SK-N-SH (cell line): ENCODE data around the gene AGAP1. TPM values are rescaled to one million over a fixed set of nuclear protein-coding genes. Genes with fewer than 3 reads are reported as not detected.

ENCODE experiments used
- CTCF ChIA-PET: fragments of 300-600, 350-600 bp; formaldehyde crosslinking; extraction: SDS; loops from one replicate; lab custom pipeline; 2021; lab: Yijun Ruan, JAX
- POLR2A ChIA-PET: fragments of 350-600 bp; sonication (Branson Sonifier 250); formaldehyde crosslinking; extraction: SDS; loops from one replicate; lab custom pipeline; 2020; ENCODE audit warnings: antibody characterized with exemption, inconsistent platforms; lab: Yijun Ruan, JAX
- DNase-seq: peaks from one replicate; pipeline ENCODE4 v3.0.0; 2012
- H2AFZ ChIP-seq: fragments of 200-600 bp; sonication (generic); 2 replicates; pipeline ENCODE4 v1.8.1; 2016; ENCODE audit warnings: antibody characterized with exemption, mild to moderate bottlenecking, low read depth
- H3F3A ChIP-seq: fragments of 200-600 bp; sonication (generic); replicated peaks from 2 replicates; pipeline ENCODE3; 2016; ENCODE audit warnings: antibody characterized with exemption, mild to moderate bottlenecking; ENCODE audit not compliant: insufficient read depth
- H3K27ac ChIP-seq, 2 experiments: fragments of 200-500 bp in 1 of 2; fragments of 200-600 bp in 1 of 2; sonication (Bioruptor generic) in 1 of 2; sonication (generic), shearing (Covaris generic) in 1 of 2; 2 replicates each; pipeline versions ENCODE4 v1.5.1 to v1.6.1; 2014 to 2016; ENCODE audit warnings: low read depth in 2 of 2, inconsistent platforms in 1 of 2, low read length in 1 of 2, mild to moderate bottlenecking in 1 of 2, mixed read lengths in 1 of 2
- H3K27me3 ChIP-seq: fragments of 200-600 bp; sonication (generic), shearing (Covaris generic); 2 replicates; pipeline ENCODE4 v1.6.1; 2016; ENCODE audit warnings: mixed run types; ENCODE audit not compliant: insufficient read depth
- H3K36me3 ChIP-seq, 2 experiments: fragments of 200-500 bp in 1 of 2; fragments of 200-600 bp in 1 of 2; sonication (Bioruptor generic) in 1 of 2; sonication (generic) in 1 of 2; replicated peaks in 1 of 2; 2 replicates each; pipeline versions ENCODE3 to v1.5.1; 2014 to 2016; ENCODE audit warnings: low read length in 1 of 2, mild to moderate bottlenecking in 1 of 2; ENCODE audit not compliant: insufficient read depth in 2 of 2, control insufficient read depth in 1 of 2
- H3K4me1 ChIP-seq, 2 experiments: fragments of 200-500 bp in 1 of 2; fragments of 200-600 bp in 1 of 2; sonication (Bioruptor generic) in 1 of 2; sonication (generic), shearing (Covaris generic) in 1 of 2; 2 replicates each; pipeline versions ENCODE4 v1.5.1 to v1.6.1; 2014 to 2016; ENCODE audit warnings: low read depth in 1 of 2, low read length in 1 of 2, mixed run types in 1 of 2; ENCODE audit not compliant: insufficient read depth in 2 of 2, control insufficient read depth in 1 of 2
- H3K4me2 ChIP-seq: fragments of 200-600 bp; sonication (generic), shearing (Covaris generic); 2 replicates; pipeline ENCODE4 v1.6.1; 2017; ENCODE audit warnings: mixed run types
- H3K4me3 ChIP-seq, 2 experiments: fragments of 200-500 bp in 1 of 2; fragments of 200-600 bp in 1 of 2; sonication (Bioruptor generic) in 1 of 2; sonication (generic), shearing (Covaris generic) in 1 of 2; 2 replicates each; pipeline versions ENCODE4 v1.5.1 to v1.8.1; 2014 to 2016; ENCODE audit warnings: low read depth in 2 of 2, inconsistent platforms in 1 of 2, low read length in 1 of 2, mild to moderate bottlenecking in 1 of 2, mixed read lengths in 1 of 2, moderate library complexity in 1 of 2
- H3K79me2 ChIP-seq: fragments of 200-600 bp; sonication (generic); 2 replicates; pipeline ENCODE4 v1.8.1; 2017; ENCODE audit warnings: mild to moderate bottlenecking; ENCODE audit not compliant: insufficient read depth
- H3K9ac ChIP-seq: fragments of 200-600 bp; sonication (generic); 2 replicates; pipeline ENCODE4 v1.6.1; 2017; ENCODE audit warnings: mixed run types
- H3K9me2 ChIP-seq: fragments of 200-600 bp; sonication (generic); 2 replicates; pipeline ENCODE4 v1.6.1; 2017; ENCODE audit warnings: mixed run types
- H3K9me3 ChIP-seq: fragments of 200-600 bp; sonication (generic); 2 replicates; pipeline ENCODE4 v1.6.1; 2017; ENCODE audit warnings: mixed run types, mild to moderate bottlenecking, moderate library complexity
- H4K20me1 ChIP-seq: fragments of 200-600 bp; sonication (generic); 2 replicates; pipeline ENCODE4 v1.6.1; 2017; ENCODE audit warnings: mild to moderate bottlenecking, mixed run types; ENCODE audit not compliant: insufficient read depth
- CHD2 ChIP-seq: fragments of 150-350 bp; IDR thresholded peaks from 2 replicates; pipeline ENCODE4 v1.6.1; 2018; ENCODE audit warnings: low read length; ENCODE audit not compliant: partially characterized antibody
- ELF1 ChIP-seq: IDR thresholded peaks from 2 replicates; pipeline ENCODE4 v1.4.0; 2012
- FOSL2 ChIP-seq: IDR thresholded peaks from 2 replicates; pipeline ENCODE4 v1.4.0; 2012; ENCODE audit warnings: low read depth, mild to moderate bottlenecking, moderate library complexity, borderline replicate concordance
- NRF1 ChIP-seq: IDR thresholded peaks from 2 replicates; pipeline ENCODE4 v1.6.1; 2012; ENCODE audit warnings: low read depth, mild to moderate bottlenecking, low read length
- PBX3 ChIP-seq: IDR thresholded peaks from 2 replicates; pipeline ENCODE4; 2012
- POLR2AphosphoS5 ChIP-seq: IDR thresholded peaks from 2 replicates; pipeline ENCODE4 v1.6.1; 2012; ENCODE audit warnings: low read depth, low read length
- RAD21 ChIP-seq: IDR thresholded peaks from 2 replicates; pipeline ENCODE4 v1.6.1; 2012; ENCODE audit warnings: mild to moderate bottlenecking, low read length
- RCOR1 ChIP-seq: fragments of 150-350 bp; IDR thresholded peaks from 2 replicates; pipeline ENCODE4 v1.6.1; 2017; ENCODE audit warnings: antibody characterized with exemption, low read length
- REST ChIP-seq: IDR thresholded peaks from 2 replicates; pipeline ENCODE4 v1.6.1; 2012; ENCODE audit warnings: mild to moderate bottlenecking, low read depth, low read length, moderate library complexity
- RXRA ChIP-seq: IDR thresholded peaks from 2 replicates; pipeline ENCODE4 v1.4.0; 2012; ENCODE audit warnings: low read depth, mild to moderate bottlenecking, borderline replicate concordance
- TEAD4 ChIP-seq: IDR thresholded peaks from 2 replicates; pipeline ENCODE4 v1.4.0; 2012; ENCODE audit warnings: mild to moderate bottlenecking, borderline replicate concordance; ENCODE audit not compliant: insufficient read depth
- USF1 ChIP-seq: IDR thresholded peaks from 2 replicates; pipeline ENCODE4 v1.4.0; 2012; ENCODE audit warnings: low read depth, borderline replicate concordance
- USF2 ChIP-seq: fragments of 150-350 bp; IDR thresholded peaks from 2 replicates; pipeline ENCODE4 v1.6.1; 2017; ENCODE audit warnings: antibody characterized with exemption, low read length, low read depth, borderline replicate concordance
- YY1 ChIP-seq: IDR thresholded peaks from 2 replicates; pipeline ENCODE4 v1.4.0; 2012; ENCODE audit warnings: low read depth, mild to moderate bottlenecking
- WGBS: methylation state at CpG from one replicate; pipeline ENCODE4 v1.1.6; 2017; ENCODE audit warnings: low lambda C conversion rate; 5-methylcytosine and 5-hydroxymethylcytosine counted together
- polyA plus RNA-seq, 3 experiments: library from polyadenylated mRNA; depleted of rRNA; stranded (reverse); fragments of >200 nt; gene quantifications; 2 replicates each; pipeline ENCODE4 v1.2.3, GENCODE V29; 2012

Gene AGAP1
- polyA plus RNA-seq, 1 of the 3 experiments (the other 2 are of a cell fraction), result 8.8 TPM

- TF ChIP-seq TEAD4 (no peak), CHD2 (no peak)
Measured at GRCh38 chr2:236165842-236166795, 672.3 kb downstream of the AGAP1 start (continued).

- no peaks in the 10 kb centered on the region for H3K36me3 ChIP-seq
- POLR2A ChIA-PET, result no interaction called here
- H3K27me3 ChIP-seq, result peaks cover 77% of the 10 kb centered on the region
- no peak overlapping the region for H2AFZ ChIP-seq
- no peaks in the 10 kb centered on the region for H4K20me1 ChIP-seq
- H3K27ac ChIP-seq, result no peak overlapping the region
- H3K4me2 ChIP-seq, result peak overlapping the region; percentile 81
- H3K79me2 ChIP-seq, result no peaks in the 10 kb centered on the region
- H3K4me1 ChIP-seq, result peaks cover 0 to 12% of the 10 kb centered on the region in 2 experiments; a peak in 2 of 4 replicates
- whole genome bisulfite sequencing, result 6% methylated on average over 6 of the region's 29 CpGs
- TF ChIP-seq FOSL2 (no peak), PBX3 (no peak), RAD21 (no peak), ELF1 (no peak), RCOR1 (no peak), POLR2AphosphoS5 (no peak), YY1 (no peak), USF1 (no peak), NRF1 (no peak), TEAD4 (no peak), USF2 (no peak), RXRA (no peak), REST (no peak)
- TF ChIP-seq, all 33 proteins: peak for 0
- Histone ChIP-seq H3K9ac (no peak overlapping the region), H3K4me3 (peak overlapping the region; percentile 34 to 60; a peak in 3 of 4 replicates), H3K9me3 (no peaks in the 10 kb centered on the region), H3F3A (no peaks in the 10 kb centered on the region), H3K9me2 (no peaks in the 10 kb centered on the region)
- CTCF ChIA-PET, result interaction anchor here (1.7 to 2.6 kb wide), 3 partner anchors 9 to 387 kb away, joined by 6 to 28 read pairs (median 21); no protein-coding TSS in a partner anchor
- DNase-seq, result peak; percentile 51
Measured at GRCh38 chr2:236166796-236167296, 673.0 kb downstream of the AGAP1 start.
